HTR-8/SVneo (cell line): Measurements from ENCODE around the gene SMTNL2.
"Not testable (repeated sequence)": the region's sequence is repeated elsewhere in the genome, so short reads cannot be mapped to it uniquely, and the experiment has no call there.

Experiments
- DNase-seq: peaks from one replicate; pipeline ENCODE4 v3.0.0; 2011; ENCODE audit warnings: low spot score, mixed read lengths; ENCODE audit not compliant: insufficient read length
- FAIRE-seq: peaks from 2 replicates; lab custom pipeline; 2011; peaks lifted over from hg19 to GRCh38; lab: Jason Lieb, UNC

SMTNL2 gene

GRCh38 chr17:4597975-4598374 is 13.6 kb downstream of the SMTNL2 start:
- DNase-seq (no peak), FAIRE-seq (no peak)

DNA sequence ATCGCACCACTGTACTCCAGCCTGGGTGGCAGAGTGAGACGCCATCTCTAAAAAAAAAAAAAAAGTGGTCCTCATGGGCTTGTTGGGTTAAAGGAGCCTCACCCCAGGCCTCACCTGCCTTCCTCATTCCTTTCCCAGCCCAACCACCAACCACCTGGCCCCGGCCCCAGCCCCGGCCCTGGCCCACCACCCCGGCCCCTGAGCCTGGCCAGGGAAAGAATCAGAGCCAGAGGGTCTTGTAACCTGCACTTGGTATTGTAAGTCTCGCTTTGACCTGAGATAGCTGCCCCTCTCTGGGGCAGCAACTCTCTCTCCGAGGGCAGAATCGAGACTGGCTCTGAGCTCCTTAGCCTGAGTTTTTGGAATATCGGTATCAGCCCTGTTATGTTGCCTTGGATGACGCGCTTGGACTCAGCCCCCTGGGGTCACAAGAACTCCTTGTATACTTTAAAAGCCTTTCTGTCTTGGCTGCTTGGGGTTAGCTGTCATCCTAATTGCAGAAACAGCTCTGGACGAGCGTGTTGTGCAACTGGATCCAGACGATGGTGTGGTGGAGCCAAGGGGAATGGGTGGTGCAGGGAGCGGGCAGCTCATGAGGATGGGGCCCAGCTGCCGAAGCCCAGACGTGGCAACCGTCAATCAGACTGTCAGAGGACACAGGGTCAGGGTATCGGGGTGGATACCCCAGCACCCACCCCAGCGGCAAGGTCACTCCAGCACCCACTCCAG is 14.6 kb downstream of the SMTNL2 start:
- DNase-seq (no peak), FAIRE-seq (no peak)

GRCh38 chr17:4599505-4600281 is 15.4 kb downstream of the SMTNL2 start:
- DNase-seq (no peak), FAIRE-seq (no peak)

- DNase-seq (no peak), FAIRE-seq (peak; percentile 65)
Observed at GRCh38 chr17:4600563-4600962, 16.2 kb downstream of the SMTNL2 start.

DNA sequence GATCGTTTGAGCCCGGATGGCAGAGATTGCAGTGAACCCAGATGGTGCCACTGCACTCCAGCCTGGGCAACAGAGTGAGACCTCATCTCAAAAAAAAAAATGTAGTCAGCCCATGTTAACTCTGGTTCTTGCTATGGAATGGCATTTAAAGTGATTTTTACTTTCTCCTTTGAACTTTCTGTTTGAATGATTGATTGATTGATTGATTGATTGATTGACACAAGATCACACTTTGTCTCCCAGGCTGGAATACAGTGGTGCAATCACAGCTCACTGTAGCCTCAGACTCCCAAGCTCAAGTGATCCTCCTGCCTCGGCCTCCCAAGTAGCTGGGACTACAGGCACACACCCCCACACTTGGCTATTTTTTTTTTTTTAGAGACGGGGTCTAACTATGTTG is 17.0 kb downstream of the SMTNL2 start:
- DNase-seq (no peak), FAIRE-seq (no peak)

DNA sequence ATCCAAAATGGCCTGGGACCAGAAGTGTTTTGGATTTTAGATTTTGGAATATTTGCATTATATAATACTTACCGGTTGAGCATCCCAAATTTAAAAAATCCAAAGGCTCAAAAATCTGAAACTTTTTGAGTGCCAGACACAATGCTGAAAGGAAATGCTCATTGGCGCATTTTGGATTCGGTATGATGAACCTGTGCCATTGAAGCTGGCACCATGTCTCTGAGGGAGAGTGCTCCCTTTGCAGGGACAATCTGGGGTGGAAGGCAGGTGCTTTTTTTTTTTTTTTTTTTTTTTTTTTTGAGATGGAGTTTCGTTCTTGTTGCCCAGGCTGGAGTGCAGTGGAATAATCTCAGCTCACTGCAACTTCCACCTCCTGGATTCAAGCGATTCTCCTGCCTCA is 17.7 kb downstream of the SMTNL2 start:
- FAIRE-seq (no peak), DNase-seq (no peak)

DNA sequence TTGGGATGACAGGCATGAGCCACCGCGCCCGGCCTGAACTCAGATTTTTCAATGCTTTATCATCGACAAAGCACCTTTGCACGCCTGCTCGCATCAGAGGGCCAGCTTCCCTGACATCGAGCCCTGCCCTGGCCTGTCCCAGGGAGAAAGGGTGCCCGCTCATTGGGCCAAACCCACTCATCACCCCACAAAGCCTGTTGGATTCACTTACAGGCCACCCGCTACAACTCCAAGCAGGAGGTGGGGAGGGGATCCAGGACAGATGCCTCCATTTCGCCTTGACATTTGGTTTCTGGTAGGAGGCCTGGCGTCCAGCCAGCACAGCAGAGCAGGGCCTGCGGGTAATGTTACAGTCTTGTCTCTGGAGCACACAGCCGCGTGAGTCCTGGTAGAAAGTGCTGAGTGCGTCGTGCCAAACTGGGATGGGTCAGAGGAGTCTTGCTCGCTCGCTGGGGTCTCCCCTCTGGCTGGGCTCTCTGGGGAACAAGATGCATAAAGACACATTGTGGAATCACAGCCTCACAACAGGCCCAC is 19.8 kb downstream of the SMTNL2 start:
- no peak for DNase-seq
- FAIRE-seq: no peak

DNA sequence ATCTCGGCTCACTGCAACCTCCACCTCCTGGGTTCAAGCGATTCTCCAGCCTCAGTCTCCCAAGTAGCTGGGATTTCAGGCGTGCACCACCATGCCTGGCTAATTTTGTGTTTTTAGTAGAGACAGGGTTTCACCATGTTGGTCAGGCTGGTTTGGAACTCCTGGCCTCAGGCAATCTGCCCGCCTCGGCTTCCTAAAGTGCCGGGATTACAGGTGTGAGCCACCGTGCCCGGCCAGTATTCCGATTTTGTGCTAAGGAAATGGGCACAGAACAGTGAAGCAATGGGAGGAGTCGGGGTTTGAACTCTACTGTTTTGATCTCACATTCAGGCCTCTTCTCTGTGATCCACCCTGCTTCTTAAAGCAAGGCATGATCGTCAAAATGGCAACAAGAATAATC is 20.4 kb downstream of the SMTNL2 start:
- not testable (repeated sequence) for FAIRE-seq, DNase-seq

DNA sequence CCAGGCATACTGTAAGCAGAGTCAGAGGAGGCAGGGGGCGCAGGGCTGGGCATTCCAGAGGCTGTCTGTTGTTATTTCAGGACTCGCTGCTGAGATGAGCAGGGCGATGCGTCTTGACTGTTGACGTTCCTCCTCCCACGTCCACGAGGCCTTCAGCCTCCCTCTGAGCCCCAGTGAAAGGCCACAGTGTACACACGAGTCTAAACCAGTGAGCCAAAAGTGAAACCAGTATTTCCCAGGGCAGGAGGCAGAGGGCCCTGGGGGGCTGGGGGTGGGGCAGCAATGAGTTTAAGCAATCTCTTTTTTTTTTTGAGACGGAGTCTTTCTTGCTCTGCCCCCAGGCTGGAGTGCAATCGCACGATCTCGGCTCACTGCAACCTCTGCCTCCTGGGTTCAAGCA is 21.5 kb downstream of the SMTNL2 start:
- no peak for FAIRE-seq

DNA sequence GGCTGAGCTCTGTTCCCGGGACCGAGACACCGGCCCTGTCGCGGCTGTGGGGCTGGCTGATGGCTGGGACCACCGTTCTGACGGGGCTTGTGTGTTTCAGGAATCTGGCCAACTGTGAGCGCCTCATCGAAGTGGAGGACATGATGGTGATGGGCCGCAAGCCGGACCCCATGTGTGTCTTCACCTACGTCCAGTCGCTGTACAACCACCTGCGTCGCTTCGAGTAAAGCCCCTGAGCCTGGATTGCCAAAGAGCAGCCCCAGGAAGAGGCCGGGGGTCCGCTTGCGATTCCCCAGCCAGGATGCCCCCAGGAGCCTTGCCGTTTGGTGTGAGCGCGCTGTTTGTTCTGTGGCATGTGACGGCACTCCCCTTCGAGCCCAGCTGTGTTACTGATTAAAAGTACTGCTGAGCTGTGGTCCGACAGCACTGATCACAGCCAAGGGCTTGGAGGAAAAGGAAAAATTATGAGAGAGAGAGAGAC is 23.0 kb downstream of the SMTNL2 start:
- DNase-seq (no peak), FAIRE-seq (no peak)

More for the DNA sequence above, 21.5 kb downstream of the SMTNL2 start:
- no peak for DNase-seq

- DNase-seq: no peak
- no peak for FAIRE-seq
Observed at GRCh38 chr17:4607773-4608187, 23.5 kb downstream of the SMTNL2 start.

DNA sequence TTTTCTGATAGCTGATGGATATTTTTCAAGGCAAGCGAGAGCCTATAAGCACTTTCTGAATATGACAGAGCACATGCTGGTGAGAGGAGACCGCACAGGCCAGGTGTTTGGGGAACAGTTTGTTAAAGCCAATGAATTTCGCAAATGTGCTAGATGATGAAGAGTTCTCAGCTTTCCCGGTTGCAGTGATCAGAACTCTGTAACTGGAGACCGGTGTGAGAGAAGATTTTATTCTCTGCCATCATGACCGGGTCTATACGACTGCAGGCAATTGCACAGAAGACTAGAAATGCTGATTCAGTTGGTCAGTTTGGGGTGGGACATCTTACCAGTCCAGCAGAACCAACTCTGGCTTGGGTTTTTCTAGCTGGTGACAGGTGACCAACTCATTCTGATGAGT is 25.4 kb downstream of the SMTNL2 start:
- FAIRE-seq: no peak
- no peak for DNase-seq

- FAIRE-seq (no peak), DNase-seq (no peak)
Observed at GRCh38 chr17:4610162-4610561, 25.8 kb downstream of the SMTNL2 start.

DNA sequence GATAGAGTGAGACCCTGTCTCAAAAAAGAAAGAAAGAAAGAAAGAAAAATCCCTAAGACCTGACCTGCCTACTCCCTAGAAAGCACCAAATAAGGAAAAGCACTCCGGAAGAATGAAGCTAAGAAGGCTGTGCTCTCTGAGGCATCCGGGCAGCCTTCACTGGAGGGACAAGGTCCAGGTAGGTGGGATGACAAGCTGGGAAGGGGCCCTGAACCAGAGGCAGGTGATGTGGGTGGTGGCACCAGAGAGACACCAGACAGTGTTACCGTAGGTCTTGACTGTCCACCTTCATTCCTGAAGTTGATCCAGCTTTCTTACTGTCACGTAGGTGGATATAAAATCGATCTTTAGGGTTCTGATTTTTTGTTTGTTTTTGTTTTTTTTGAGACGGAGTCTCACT is 26.3 kb downstream of the SMTNL2 start:
- no peak for FAIRE-seq
- DNase-seq: no peak

DNA sequence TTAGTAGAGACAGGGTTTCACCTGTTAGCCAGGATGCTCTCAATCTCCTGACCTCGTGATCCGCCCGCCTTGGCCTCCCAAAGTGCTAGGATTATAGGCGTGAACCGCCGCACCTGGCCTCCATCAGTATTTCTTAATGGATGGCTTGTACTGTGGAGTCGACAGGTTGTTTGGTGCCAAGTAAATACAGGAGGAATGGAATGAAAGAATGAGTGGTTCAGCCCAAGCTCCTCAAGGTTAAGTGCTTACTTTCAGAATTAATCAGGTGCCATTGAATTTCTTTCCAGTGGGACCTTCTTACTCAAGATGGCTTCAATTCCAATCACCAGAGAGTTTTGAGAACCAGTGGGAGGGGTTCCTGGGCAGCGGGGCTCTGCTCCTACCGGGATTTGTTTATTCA is 32.1 kb downstream of the SMTNL2 start:
- no peak for DNase-seq
- no peak for FAIRE-seq

- FAIRE-seq (no peak), DNase-seq (no peak)
Observed at GRCh38 chr17:4617090-4617489, 32.8 kb downstream of the SMTNL2 start.

DNA sequence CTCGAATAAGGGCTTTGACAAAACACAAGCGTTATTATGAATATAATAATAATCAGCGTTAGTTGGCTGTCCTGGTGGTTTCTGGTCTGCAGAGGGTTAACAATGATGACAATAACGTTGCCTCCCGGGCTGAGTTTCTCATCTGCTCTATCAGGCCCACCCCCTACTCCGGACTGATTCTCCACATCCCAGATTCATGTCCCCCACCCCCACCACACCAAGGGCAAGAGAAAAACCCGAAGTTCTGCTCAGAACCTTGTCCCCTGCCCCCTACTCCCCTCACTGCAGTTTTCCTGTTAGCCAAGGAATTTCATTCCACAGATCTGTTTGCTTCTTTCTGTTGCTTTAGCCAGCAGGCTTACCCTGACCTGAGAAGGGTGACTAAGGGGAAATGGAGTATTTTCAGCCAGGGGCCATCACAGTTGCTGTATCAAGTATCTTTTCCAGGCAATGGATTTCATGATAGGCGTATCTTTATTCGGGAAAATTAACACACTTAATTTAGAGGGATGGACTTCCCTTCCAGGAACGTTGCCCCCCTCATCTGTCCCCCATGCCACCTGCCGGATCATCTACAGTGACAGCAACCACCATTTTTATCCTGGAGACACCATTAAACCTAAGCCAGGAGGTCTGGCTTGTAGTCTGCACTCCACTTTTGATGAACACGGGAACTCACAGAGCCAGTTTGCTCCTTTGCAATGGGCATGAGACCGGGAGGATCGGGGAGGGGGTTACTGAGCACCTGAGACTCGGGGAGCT is 33.4 kb downstream of the SMTNL2 start:
- FAIRE-seq: no peak
- DNase-seq: no peak

DNA sequence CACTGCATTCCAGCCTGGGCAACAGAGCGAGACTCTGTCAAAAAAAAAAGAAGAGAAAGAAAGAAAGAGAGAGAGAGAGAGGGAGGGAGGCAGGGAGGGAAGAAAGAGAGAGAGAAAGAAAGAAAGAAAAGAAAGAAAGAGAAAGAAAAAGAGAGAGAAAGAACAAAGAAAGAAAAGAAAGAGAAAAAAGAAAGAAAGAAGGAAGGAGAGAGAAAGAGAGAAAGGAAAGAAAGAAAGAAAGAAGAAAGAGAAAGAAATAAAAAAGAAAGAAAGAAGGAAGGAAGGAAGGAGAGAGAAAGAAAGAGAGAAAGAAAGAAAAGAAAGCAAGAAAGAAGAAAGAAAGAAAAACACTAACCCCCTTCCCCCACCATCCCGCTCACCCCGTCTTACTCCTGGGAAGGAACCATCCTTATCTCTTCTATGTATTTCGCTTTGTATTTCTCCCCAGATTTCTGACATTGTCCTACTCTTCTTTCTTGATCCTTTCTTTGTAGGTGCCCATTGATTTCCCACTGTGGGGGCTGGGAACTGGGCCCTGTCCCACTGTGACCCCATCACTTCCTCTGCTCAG is 36.3 kb downstream of the SMTNL2 start:
- DNase-seq (no peak), FAIRE-seq (no peak)

- FAIRE-seq: no peak
Observed at GRCh38 chr17:4622375-4622774, 38.0 kb downstream of the SMTNL2 start.

GRCh38 chr17:4623249-4623648 is 38.9 kb downstream of the SMTNL2 start:
- DNase-seq: no peak
- FAIRE-seq: peak; percentile 52

More at GRCh38 chr17:4622375-4622774, 38.0 kb downstream of the SMTNL2 start:
- DNase-seq: no peak
